HG03196 (cell line): ENCODE measurements around the gene TEX264.
"Not testable (repeated sequence)": the region's sequence is repeated elsewhere in the genome, so short reads cannot be mapped to it uniquely, and the experiment has no call there.

ENCODE experiments used
- ATAC-seq: cut with Tn5 transposase; IDR thresholded peaks from one replicate; pipeline ENCODE4 v1.9.1; 2021; ENCODE audit not compliant: unreplicated experiment

TEX264 gene

GRCh38 chr3:51712963-51713362 lies 41.9 kb downstream of the TEX264 start:
- ATAC-seq, result no peak

GRCh38 chr3:51715231-51715976 lies 44.4 kb downstream of the TEX264 start:
- ATAC-seq, result no peak

DNA sequence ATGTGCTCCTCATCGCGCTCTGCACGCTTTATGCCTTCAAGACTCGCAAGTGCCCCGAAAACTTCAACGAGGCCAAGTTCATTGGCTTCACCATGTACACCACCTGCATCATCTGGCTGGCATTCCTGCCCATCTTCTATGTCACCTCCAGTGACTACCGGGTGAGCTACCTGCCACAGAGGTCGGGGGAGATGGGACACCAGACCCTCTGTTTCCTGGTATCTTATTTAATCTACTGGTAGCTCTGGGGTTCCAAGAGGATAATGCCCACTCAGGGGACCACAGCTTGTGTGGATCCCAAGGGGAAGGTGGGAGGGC lies 44.9 kb downstream of the TEX264 start:
- no peak for ATAC-seq

DNA sequence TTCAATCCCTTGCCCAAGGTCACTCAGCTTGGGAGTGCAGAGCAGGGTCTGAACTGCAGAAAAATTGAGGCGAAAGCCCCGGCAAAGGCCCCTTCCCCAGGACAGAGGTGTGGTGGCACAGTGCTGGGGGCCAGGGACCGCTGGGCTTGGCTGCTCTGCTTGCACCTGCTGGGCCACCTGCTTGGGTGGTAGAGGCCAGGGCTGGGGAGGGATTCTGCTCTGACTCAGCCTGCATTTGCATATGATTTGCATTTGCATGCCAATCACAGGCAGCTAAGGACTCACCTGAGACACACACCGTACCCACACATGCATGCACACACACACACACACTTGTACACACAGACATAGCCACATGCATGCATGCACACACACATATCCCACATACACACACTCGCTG lies 45.8 kb downstream of the TEX264 start:
- no peak for ATAC-seq

GRCh38 chr3:51717446-51717845 lies 46.4 kb downstream of the TEX264 start:
- no peak for ATAC-seq

DNA sequence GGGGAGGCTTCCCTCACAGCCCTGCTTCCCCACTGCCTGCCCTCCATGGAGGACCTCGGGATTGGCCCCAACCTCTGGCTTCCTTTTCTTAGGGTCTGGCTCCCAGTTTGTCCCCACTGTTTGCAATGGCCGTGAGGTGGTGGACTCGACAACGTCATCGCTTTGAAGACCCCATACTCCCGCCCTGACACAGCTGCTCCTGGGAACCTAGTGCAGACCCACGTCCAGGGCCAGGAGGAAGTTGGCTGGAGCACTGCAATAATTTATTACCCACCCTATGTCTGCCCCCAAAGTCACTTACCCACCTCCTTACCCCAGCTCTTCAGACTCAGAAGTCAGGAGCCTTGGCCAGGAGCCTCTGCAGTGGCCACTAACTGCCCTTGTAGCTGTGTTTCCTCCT lies 46.9 kb downstream of the TEX264 start:
- ATAC-seq, result no peak

DNA sequence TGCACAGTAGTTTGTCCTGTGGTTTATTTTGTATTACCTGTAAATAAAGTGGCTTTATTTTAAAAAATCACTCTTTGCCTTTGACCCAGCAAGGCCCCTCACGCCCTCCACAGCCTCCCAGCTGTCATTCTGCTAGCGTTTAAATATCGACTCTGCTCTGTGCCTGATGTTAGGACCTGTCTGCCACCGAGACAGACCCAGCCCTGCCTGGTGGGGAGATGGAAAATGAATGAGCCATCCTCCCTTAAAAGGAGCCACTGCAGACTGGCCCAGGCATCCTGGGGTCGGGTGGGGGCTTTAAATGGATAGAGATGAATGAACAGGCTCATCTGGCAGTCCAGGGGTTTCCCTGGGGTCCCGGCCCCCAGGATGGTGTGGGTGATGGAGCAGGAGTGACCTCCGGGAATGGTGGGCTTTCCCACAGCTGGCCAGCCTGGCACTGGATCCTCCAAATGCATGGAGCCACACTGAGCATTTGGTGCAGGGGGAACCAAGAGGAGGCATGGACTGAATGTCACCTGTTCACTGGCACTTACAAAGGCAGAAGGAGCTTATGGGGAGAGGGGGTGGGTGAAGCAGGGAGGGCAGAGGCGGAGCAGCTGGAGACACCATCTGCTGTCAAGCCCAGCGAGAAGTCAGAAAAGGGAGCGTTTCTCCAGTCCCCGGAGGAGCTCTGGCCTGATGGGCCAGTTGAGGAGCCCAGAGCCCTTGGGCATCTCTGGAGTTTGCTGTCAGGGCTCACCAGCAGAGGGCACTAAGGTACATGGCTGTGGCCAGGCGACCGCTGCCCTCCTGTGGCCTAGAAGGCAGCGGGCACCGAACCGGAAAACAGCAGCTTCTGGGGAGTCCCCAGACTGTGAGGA lies 47.7 kb downstream of the TEX264 start:
- peak; percentile 60 for ATAC-seq

DNA sequence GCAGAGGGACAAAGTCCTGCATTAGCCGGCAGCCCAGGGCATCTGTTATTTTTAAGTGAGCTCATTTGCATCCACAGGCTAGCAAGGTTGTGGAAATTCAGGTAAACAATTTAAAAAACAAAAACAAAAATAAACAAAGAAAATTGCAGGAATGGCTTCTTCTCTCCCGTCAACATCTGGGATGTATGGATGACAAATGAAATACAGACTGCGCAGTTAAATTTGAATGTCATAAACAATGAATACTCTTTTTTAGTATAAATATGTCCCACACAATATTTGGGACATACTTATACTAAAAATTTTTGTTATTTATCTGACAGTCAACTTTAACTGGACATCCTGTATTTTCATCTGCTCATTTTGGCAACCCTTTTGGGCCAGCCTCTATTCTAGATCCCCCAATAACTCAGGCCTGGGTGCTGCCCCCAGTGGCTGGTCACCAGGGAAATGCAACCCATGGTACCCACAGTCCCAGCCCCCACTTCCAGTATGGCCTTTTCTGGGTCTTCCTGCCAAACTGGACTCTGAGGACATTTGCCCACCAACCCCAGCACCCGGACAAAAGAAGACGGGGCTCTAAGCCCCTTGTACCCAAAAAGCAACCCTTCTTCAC lies 48.5 kb downstream of the TEX264 start:
- ATAC-seq, result no peak

DNA sequence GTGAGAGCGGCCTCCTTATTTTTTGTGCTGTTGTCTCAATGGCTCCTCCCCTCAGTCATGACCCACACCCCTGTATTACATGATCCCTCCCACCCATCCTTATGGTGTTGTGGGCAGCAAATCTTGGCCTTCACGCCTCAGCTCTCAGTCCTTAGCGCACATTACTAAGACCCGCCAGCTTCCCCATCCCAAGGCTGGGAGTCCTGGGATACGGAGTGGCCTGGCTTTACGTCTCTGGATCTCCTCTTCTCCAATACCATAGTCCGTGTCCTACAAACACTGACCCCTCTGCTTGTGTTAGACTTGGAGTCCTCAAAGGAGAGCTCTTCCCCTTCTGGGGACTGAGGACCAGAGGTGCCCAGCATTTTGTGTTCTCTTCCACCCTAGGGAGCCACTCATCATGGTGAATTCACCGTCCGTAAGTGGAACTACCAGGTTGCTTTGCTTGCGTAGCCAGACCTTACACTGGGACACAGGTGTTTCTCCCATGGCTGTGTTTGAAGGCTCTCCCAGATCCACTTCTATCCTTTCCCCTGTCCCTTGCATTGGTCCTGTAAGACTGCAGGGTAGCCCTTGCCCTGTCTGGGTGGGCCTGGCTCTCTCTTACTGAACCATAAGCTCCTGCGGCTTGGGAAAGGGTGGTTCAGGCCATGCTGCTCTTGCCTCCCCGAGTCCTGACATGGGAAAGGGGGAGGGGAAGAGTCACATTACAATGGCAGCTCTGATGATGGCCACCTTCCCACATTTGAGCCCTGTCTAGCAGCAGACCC lies 49.4 kb downstream of the TEX264 start:
- ATAC-seq, result no peak

DNA sequence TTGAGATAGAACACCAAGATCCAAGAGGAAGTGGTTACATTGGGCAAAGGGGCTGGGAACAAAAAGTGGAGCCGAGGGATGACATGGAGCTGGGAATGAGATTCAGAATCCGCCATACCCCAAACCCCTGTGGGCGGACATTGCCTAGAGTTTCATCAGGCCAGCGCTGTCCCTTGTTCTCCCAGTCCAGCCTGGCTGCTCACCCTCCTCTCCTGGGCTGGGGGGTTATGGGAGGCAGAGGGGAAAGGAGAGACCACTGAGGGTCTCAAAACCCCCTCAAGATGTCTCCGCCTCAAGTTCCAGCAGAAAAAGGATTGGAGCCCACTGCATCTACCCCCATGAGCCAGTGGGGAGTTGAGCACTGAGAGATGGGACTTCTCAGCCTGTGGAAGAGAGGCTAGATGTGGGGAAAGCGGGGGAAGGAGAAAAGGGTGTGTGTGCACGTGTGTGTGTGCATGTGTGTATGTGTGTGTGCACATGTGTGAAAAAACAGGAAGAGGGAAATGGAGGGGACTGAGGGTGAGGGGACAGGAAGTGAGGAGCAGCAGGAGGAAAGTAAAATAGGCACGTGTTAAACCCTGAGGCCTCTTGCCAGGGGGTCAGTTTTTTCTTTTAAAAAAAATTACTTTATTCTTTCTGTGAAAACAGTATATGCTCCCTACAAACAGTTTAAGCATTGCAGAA lies 50.2 kb downstream of the TEX264 start:
- ATAC-seq, result no peak

- no peak for ATAC-seq
Measured at GRCh38 chr3:51722362-51722761, 51.3 kb downstream of the TEX264 start.

- no peak for ATAC-seq
Measured at GRCh38 chr3:51727500-51727899, 56.4 kb downstream of the TEX264 start.

DNA sequence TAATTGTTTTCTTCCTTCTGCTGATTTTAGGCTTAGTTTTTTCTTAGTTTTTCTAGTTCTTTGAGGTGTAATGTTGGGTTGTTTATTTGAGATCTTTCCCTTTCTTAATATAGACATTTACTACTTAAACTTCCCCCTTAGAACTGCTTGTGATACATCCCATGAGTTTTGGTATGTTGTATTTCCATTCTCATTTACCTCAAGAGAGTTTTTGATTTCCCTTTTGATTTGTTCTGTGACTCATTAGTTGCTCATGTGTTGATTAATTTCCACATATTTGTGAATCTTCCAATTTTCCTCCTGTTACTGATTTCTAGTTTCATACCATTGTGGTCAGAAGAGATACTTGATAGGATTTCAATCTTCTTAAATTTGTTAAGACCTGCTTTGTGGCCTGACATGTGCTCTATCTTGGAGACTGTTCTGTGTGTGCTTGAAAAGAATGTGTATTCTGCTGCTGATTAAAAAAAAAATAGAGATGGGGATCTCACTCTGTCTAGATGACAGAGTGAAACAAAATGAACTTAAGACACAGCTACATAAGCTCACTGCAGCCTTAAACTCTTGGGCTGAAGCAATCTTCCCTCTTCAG lies 58.1 kb downstream of the TEX264 start:
- no peak for ATAC-seq

- ATAC-seq, result no peak
Measured at GRCh38 chr3:51733859-51734571, 63.0 kb downstream of the TEX264 start.

DNA sequence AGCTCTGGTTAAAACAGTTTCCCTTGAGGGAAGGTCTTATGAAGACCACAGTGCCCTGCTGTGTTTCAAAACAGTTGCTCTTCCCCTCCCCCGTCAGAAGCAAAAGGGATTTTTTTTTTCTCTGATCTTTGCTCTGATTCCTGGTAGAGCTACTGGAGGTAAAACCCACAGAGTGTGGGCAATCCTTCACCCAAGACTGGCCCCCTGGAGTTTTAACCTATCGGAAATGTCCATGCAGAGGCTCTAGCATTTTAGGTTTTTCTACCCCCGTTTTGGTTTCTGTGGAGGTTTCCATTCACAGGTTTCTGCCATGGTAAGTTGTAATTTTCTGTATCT lies 63.5 kb downstream of the TEX264 start:
- ATAC-seq, result no peak

GRCh38 chr3:51735039-51735438 lies 64.0 kb downstream of the TEX264 start:
- ATAC-seq, result no peak

GRCh38 chr3:51735950-51736349 lies 64.9 kb downstream of the TEX264 start:
- no peak for ATAC-seq

GRCh38 chr3:51739110-51739509 lies 68.1 kb downstream of the TEX264 start:
- no peak for ATAC-seq

DNA sequence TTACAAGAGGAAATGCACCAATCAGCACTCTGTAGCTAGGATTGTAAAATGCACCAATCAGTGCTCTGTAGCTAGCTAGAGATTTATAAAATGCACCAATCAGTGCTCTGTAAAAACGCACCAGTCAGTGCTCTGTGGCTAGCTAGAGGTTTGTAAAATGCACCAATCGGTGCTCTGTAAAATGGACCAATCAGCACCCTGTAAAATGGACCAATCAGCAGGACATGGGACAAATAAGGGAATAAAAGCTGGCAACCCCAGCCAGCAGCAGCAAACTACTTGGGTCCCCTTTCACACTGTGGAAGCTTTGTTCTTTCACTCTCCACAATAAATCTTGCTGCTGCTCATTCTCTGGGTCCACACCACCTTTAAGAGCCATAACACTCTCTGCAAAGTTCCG lies 71.3 kb downstream of the TEX264 start:
- ATAC-seq, result not testable (repeated sequence)

- not testable (repeated sequence) for ATAC-seq
Measured at GRCh38 chr3:51742978-51743377, 71.9 kb downstream of the TEX264 start.
